HUES6 (cell line): ENCODE results near the gene PHKB.

ENCODE experiments used
- H3K27ac ChIP-seq: 2 replicates; pipeline ENCODE4 v1.7.0; 2013; ENCODE audit warnings: low read depth, mild to moderate bottlenecking, low read length, inconsistent platforms
- H3K27me3 ChIP-seq: 2 replicates; pipeline ENCODE4 v1.6.1; 2013; ENCODE audit warnings: low read length; ENCODE audit not compliant: control insufficient read depth, insufficient read depth
- H3K36me3 ChIP-seq: 2 replicates; pipeline ENCODE4 v1.6.1; 2013; ENCODE audit warnings: low read length; ENCODE audit not compliant: control insufficient read depth, insufficient read depth
- H3K4me1 ChIP-seq: 2 replicates; pipeline ENCODE4 v1.6.1; 2013; ENCODE audit warnings: low read length; ENCODE audit not compliant: control insufficient read depth, insufficient read depth
- H3K4me3 ChIP-seq: 2 replicates; pipeline ENCODE4 v1.5.1; 2013; ENCODE audit warnings: low read depth, low read length
- H3K9ac ChIP-seq: one replicate; pipeline ENCODE4 v1.6.1; 2013; ENCODE audit warnings: mild to moderate bottlenecking, low read length
- H3K9me3 ChIP-seq: 2 replicates; pipeline ENCODE4 v1.6.1; 2013; ENCODE audit warnings: low read depth, low read length; ENCODE audit not compliant: control insufficient read depth, insufficient read depth

The PHKB gene

DNA sequence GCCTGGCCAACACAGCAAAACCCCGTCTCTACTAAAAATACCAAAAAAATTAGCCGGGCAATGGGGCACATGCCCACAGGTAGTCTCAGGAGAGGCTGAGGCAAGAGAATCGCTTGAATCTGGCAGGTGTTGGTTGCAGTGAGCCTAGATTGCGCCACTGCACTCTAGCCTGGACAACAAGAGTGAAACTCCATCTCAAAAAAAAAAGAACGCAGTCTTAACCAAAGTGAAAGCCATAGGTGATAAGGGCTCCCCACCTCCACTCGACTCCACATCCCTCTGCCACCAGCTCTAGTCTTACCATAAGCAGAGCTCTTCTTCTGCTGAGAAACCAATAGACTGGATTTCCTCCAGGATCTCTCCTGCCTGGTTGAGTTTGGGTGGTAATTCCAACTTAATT lies 266.0 kb downstream of the PHKB start:
- Histone ChIP-seq H3K27me3 (no peaks in the 10 kb centered on the region), H3K9ac (no peak overlapping the region), H3K4me3 (no peak overlapping the region), H3K27ac (no peak overlapping the region), H3K4me1 (peaks cover 8% of the 10 kb centered on the region), H3K9me3 (no peaks in the 10 kb centered on the region), H3K36me3 (no peaks in the 10 kb centered on the region)

DNA sequence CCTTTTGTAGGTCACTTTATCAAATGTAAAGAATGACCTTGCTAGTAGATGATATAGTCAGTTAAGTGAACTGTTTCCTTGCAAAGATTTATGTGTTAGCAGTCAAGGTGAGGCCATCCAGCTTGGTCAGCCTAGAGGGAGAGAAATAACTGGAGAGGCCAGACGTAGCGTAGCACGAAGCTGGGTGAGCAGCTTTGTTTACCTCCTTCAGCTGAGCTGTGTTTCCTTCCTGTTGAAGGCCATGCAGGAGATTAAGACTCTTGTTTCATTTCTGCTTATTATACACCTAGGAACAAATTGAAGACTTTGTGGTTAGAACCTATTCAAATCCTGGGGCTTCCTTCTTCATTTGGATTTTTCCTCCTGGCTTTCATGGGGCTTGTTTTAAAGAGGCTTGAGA lies 267.1 kb downstream of the PHKB start:
- no peak overlapping the region for H3K4me3 ChIP-seq
- no peak overlapping the region for H3K9ac ChIP-seq
- H3K36me3 ChIP-seq: no peaks in the 10 kb centered on the region
- no peak overlapping the region for H3K27ac ChIP-seq
- peaks cover 19% of the 10 kb centered on the region for H3K4me1 ChIP-seq
- H3K27me3 ChIP-seq: no peaks in the 10 kb centered on the region
- no peaks in the 10 kb centered on the region for H3K9me3 ChIP-seq

DNA sequence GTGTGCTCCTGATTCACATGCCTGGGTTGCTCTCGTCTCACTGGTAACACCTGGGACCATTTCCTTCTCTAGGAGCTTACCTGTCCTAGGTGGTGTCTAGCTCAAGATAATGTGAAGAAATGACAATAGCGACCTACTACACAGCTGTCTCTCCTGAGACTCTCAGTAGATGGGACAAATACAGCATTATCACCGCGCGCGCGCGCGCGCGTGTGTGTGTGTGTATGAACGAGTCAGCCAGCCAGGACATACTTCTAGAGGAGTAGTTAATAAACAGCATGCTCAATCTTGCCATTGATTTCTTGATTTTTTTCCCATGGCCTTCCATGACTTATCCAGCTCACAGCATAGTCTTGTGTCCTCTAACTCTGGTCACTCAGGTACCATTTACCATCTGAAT lies 268.6 kb downstream of the PHKB start:
- no peaks in the 10 kb centered on the region for H3K27me3 ChIP-seq
- H3K27ac ChIP-seq: no peak overlapping the region
- H3K9me3 ChIP-seq: no peaks in the 10 kb centered on the region
- H3K4me3 ChIP-seq: no peak overlapping the region
- no peaks in the 10 kb centered on the region for H3K36me3 ChIP-seq
- H3K9ac ChIP-seq: no peak overlapping the region
- peaks cover 26% of the 10 kb centered on the region for H3K4me1 ChIP-seq

- no peaks in the 10 kb centered on the region for H3K36me3 ChIP-seq
- no peak overlapping the region for H3K9ac ChIP-seq
- H3K27me3 ChIP-seq: no peaks in the 10 kb centered on the region
- no peak overlapping the region for H3K27ac ChIP-seq
- no peak overlapping the region for H3K4me3 ChIP-seq
- H3K4me1 ChIP-seq: peaks cover 31% of the 10 kb centered on the region
- no peaks in the 10 kb centered on the region for H3K9me3 ChIP-seq
Observed at GRCh38 chr16:47731252-47731651, 270.1 kb downstream of the PHKB start.

- Histone ChIP-seq H3K4me3 (no peak overlapping the region), H3K27ac (peak overlapping the region; percentile 50; the same call in 1 of the 2 replicates)
Observed at GRCh38 chr16:47732122-47732521, 271.0 kb downstream of the PHKB start.

GRCh38 chr16:47732523-47733111 lies 271.5 kb downstream of the PHKB start:
- H3K27me3 ChIP-seq: no peaks in the 10 kb centered on the region
- H3K9me3 ChIP-seq: no peaks in the 10 kb centered on the region
- no peak overlapping the region for H3K9ac ChIP-seq
- peaks cover 31% of the 10 kb centered on the region for H3K4me1 ChIP-seq
- peak overlapping the region; percentile 50; the same call in 1 of the 2 replicates for H3K27ac ChIP-seq
- no peak overlapping the region for H3K4me3 ChIP-seq
- no peaks in the 10 kb centered on the region for H3K36me3 ChIP-seq

More at GRCh38 chr16:47732122-47732521, 271.0 kb downstream of the PHKB start:
- no peaks in the 10 kb centered on the region for H3K27me3 ChIP-seq
- H3K9ac ChIP-seq: no peak overlapping the region
- no peaks in the 10 kb centered on the region for H3K9me3 ChIP-seq
- no peaks in the 10 kb centered on the region for H3K36me3 ChIP-seq
- H3K4me1 ChIP-seq: peaks cover 31% of the 10 kb centered on the region

DNA sequence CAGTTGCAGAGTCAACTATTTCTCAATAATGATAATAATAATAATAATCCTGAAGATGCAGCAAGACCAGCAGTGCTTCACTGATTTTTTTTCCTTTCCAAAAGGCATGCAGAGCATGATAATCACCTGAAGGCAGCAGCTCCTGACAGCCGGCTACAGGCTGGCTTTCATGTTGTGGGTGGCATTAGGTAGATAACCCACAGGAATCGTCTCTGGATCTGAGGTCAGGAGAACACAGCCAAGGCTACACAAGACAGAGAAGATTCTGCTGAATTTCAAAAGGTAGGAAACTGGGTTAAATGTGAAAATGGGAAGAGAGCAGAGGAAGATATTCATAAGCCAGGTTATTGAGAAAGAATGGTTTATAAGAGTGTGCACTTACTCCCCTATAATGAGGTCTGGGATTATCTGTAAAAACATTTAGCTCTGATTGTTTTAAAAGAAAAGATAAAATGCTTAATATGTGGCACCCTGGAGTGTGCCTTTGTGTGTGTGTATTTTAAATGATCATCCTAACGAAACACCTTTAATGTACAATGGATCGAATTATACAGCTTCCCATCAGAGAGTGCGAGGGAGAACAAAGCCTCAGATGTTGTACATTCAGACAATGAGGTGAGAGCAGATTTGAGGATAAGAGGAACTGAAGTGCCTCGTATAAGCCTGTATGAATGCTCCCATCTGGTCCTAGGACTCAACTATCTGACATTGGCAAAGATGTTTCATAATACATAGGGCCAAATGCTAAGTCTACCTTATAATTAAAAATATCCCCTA lies 273.1 kb downstream of the PHKB start:
- Histone ChIP-seq H3K4me1 (peaks cover 31% of the 10 kb centered on the region), H3K36me3 (no peaks in the 10 kb centered on the region), H3K9ac (no peak overlapping the region), H3K27ac (no peak overlapping the region), H3K4me3 (no peak overlapping the region), H3K27me3 (no peaks in the 10 kb centered on the region), H3K9me3 (peaks cover 6% of the 10 kb centered on the region)

GRCh38 chr16:47734987-47735594 lies 274.0 kb downstream of the PHKB start:
- no peak overlapping the region for H3K4me3 ChIP-seq
- no peaks in the 10 kb centered on the region for H3K27me3 ChIP-seq
- H3K9ac ChIP-seq: no peak overlapping the region
- H3K27ac ChIP-seq: no peak overlapping the region
- H3K9me3 ChIP-seq: peaks cover 7% of the 10 kb centered on the region
- H3K4me1 ChIP-seq: peaks cover 31% of the 10 kb centered on the region
- H3K36me3 ChIP-seq: no peaks in the 10 kb centered on the region

DNA sequence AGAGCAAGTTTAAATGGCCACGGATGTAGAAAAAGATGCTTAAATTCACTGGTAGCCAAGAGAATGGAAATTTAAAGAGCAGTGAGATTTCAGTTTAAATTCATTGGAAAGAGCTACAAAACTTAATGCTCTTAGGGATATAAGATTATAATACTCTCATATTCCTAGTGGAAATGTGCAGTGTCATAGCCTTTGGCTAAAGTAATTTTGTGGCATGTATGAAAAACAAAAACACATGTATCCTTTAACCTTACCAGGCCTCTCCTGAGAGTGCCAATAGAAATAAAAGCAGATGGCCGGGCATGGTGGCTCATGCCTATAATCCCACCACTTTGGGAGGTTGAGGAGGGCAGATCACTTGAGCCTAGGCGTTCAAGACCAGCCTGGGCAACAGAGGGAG lies 289.2 kb downstream of the PHKB start:
- Histone ChIP-seq H3K27me3 (no peaks in the 10 kb centered on the region), H3K9ac (no peak overlapping the region), H3K9me3 (no peaks in the 10 kb centered on the region)

More for the DNA sequence above, 289.2 kb downstream of the PHKB start:
- no peak overlapping the region for H3K27ac ChIP-seq
- H3K36me3 ChIP-seq: no peaks in the 10 kb centered on the region
- no peak overlapping the region for H3K4me3 ChIP-seq
- H3K4me1 ChIP-seq: peaks cover 7% of the 10 kb centered on the region; the same call in 1 of the 2 replicates
